Forelimb muscle (tissue), 1 donor: Measurements from ENCODE around the gene KIF21A. TPM values are rescaled to one million over a fixed set of nuclear protein-coding genes. Genes with fewer than 3 reads are reported as not detected.

Source experiments
- DNase-seq: peaks from one replicate; pipeline ENCODE4 v3.0.0-alpha.2; 2013; ENCODE audit warnings: low read depth
- polyA plus RNA-seq: library from polyadenylated mRNA; unstranded; fragments of 120-200 nt; gene quantifications from one replicate; pipeline ENCODE4 v1.2.1, GENCODE V29; 2013; ENCODE audit not compliant: insufficient read length

The KIF21A gene
- polyA plus RNA-seq, 1 donor: 5.6 TPM

- no peak for DNase-seq
Observed at GRCh38 chr12:39386335-39386734, 56.6 kb downstream of the KIF21A start.

- no peak for DNase-seq
Observed at GRCh38 chr12:39383114-39383513, 59.8 kb downstream of the KIF21A start.

DNA sequence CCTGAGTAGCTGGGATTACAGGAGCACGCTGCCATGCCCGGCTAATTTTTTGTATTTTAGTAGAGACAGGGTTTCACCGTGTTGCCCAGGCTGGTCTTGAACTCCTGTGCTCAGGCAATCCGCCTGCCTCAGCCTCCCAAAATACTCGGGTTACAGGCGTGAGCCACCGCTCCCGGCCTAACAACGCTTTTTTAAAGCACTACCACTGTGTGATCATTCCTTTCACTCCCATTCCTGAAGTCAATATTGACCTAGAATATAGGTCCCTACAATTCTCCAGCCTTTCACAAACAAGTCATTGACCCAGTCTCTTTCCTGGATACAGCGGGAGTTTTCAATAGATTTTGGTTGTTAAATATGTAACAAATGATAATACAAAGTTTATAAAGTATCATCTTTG lies 62.8 kb downstream of the KIF21A start:
- no peak for DNase-seq

DNA sequence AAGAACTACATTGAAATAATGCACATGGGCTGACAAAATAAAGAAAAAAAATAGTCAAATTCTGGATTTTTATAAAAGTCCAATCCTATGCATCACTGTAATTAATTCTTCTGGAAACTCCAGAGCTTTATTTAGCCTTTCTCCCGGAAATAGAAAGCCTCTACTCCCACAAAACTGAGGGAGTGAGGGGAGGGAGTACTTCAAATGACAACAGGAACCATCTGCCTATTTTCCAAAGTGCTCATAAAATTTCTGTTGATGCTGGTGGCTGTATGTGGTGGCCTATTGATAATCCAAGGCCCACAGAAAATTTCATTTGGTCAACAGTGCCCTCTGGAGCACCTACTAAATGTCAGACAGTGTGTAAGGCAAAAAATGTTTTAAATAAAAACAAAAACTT lies 64.6 kb downstream of the KIF21A start:
- no peak for DNase-seq

DNA sequence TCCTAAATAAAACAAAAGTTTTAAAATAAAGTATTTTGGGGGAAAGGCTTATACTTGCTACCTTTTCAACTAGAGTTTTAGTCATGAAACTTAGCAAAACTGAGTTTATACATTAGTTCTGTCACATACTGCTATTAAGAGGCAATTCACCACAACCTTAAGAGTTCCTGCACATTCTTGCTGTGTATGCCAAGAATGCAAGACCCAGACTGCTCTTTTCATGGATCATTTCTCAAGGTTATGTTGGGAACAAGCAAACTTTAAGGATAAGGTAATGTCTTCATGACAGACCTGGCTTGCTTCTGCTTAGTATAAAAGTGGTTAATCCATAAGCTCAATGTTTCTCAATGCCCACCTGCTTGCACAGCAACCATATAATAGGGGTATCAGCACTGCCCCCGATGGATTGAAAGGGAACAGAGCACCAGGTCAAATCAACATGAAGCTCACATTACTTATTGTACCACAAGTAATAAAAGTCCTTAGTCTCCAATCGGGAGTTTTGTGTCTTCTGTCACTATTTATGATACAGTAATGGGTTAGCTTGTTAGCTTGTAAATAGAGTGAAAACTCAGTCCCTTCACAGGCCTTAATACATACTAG lies 67.6 kb downstream of the KIF21A start:
- DNase-seq: no peak

DNA sequence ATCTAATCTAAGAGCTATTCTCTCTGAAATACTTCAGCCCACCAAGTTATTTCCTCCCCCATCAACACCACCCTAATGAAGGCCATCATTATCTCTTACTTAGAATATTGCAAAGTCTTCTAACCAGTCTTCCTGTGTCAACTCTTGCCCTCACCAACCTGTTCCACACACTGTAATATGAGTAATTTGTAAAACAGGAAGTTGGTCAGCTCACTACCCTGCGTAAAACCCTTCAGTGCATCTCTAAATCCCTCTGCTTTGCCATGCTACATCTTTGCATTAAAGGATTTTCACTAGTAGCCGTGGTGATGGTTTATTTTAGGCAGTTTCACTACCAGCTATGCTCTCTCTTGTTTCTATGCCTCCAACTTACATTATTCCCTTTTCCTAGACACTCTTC lies 70.0 kb downstream of the KIF21A start:
- DNase-seq: no peak

DNA sequence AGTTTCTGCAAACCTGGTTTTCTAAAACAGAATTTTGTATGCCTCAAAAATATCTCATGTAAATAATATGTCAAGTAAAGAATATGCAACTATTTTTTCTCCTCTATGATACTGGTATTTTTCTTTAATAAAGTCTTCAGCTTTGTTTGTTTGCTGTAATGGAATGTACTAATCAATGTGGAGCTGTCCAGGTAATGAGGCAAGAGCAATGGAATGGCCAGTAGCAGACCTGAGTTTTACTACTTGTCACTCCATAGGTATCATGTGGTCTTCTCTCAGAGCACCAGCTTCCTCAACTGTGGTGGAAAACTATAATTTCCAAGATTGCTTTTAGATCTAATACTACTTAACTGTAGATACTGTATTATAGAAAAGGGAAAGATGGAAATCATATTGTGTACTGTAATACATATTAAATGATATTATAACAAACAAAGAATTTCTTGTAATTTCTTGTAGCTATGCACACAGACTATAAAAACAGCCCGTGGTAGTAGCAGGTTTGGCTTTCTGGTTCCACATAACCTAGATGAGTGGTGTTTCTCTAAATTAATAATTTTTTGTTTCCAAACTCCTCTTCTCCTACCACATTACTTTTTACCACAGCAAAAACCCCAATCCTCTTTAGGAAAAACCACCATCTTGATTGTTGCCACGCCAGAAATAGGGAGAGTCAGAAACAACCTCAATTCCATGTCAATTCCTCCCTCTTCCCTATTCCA lies 70.6 kb downstream of the KIF21A start:
- DNase-seq: no peak

DNA sequence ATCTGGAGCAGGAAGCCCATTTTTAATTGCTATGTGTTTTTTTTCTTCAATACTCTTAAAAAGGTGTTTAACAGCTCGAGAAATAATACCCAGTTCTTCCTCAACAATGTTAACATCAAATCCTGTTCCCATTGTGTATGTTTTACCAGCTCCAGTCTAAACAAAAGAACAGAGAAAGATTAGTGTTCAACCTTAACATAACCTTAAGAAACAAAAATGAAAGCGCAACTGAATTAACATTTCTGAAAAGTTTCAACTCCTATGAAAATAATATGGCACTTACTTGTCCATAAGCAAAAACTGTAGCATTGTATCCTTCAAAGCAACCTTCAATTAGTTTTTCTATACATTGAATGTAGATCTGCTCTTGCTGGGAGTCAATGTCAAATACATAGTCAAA lies 73.2 kb downstream of the KIF21A start:
- no peak for DNase-seq

- no peak for DNase-seq
Observed at GRCh38 chr12:39368891-39369290, 74.0 kb downstream of the KIF21A start.

- DNase-seq: no peak
Observed at GRCh38 chr12:39368096-39368495, 74.8 kb downstream of the KIF21A start.

DNA sequence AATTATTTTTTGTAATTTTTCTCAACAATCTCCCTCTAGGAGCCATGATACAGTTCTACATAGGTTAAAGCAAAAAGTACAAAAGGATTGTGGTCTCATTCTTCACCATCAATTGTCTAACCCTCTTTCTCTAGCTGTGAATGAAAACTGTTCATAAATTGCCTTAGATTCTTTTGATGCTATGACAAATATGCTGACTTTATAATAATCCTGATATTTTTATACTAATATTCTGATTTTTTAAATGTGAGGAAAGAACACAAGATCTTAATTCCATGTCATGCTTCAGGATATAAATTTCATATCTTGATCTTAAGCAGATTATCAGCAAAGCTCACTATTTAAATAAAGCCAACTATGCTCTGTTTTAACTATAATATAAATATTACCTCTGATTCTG lies 75.4 kb downstream of the KIF21A start:
- DNase-seq: no peak

DNA sequence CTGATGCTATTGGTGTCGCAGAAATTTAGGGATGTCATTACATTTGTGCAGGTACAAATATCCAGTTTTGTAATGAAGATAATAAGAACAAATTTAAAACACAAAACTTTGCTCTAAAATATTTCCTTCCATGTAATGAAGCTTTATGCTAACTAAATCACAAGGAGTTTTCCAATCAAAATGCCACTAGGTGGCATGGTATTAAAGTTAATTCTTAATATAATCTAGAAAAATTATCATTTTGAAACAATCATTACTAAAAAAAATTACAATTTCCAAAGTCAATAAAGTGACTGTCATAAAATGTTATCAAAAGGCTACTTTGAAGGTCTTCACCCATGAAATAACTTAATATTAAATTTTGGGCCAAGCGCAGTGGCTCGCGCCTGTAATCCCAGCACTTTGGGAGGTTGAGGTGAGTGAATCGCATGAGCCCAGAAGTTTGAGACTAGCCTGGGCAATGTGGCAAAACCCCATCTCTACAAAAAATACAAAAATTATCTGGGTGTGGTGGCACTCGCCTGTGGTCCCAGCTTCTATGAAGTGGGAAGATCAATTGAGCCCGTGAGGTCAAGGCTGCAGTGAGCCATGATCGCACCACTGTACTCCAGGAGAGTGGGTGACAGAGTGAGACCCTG lies 77.4 kb downstream of the KIF21A start:
- no peak for DNase-seq

GRCh38 chr12:39364196-39364595 lies 78.7 kb downstream of the KIF21A start:
- no peak for DNase-seq

GRCh38 chr12:39359645-39360044 lies 83.3 kb downstream of the KIF21A start:
- no peak for DNase-seq

DNA sequence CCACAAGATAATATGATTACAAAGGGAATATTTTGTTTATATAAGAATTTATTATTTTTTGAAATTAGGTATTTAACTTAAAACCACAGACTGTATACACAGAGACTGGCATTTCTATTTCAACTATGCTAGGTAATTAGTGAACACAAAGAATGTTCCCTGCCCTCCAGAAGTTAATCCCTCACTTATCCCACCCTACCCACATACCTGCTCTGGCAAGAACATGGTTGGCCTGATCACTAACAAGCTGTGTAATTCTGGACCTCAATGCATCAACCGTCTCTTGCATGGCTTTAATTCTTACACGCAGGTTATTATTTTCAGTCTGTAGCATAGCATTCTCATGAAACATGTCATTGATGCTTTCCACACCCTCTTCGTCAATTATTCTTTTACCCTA lies 85.9 kb downstream of the KIF21A start:
- no peak for DNase-seq

- no peak for DNase-seq
Observed at GRCh38 chr12:39355841-39356240, 87.1 kb downstream of the KIF21A start.

- no peak for DNase-seq
Observed at GRCh38 chr12:39354955-39355354, 88.0 kb downstream of the KIF21A start.

DNA sequence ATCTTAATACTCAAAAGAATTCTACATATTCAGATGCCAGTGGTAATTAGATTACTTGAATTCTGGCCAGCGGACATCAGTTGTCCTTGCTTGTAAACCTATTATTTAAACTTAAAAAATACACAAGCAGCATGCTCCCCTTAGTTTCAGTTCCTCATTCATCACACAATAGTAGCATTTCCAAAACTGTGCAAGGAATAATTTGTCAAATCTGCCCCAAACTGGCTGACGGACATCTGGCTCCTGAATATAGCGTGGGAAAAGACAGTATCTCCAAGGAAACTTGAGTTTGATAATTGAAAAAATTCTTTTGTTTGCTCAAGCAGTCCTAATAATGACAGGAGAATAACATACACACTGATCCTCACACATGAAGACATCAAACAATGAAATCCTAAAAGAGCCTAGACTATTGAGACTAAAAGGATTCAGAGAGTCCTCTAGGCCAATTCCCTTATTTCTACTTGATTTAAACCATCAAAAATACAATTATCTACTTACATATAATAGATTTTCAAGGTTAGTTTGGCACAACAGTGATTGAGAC lies 90.4 kb downstream of the KIF21A start:
- DNase-seq: no peak

GRCh38 chr12:39351153-39351552 lies 91.8 kb downstream of the KIF21A start:
- DNase-seq: no peak

DNA sequence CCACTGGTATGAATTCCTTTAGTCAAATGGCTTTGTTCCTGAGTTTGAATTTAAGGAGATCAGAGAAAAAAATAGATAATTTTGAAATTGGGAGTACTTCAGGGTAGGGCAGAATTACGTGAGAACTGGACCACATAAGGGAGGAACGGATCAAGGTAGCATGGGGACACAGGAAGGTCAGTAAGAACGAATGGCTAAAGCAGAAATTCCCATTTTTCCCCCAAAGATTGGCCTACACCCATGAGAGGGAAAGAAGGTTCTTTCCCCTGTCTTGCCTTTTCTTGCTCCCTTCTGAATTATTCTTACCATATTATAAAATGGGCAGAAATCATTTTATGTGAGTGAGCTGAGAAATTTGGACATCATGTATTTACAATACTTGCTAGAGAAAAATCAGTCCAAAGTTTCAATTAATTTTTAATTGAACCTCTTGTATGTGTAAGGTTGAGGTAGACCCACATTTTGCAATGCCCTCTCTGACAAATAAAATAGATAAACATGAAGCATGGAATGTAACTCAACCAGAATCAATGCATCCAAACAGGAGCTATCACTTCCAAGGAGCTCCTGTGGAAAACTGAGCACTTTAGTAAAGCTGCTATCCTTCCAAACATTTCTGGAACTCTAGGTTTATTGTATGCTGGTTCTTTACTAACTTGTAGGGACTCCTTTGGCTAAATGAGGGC lies 93.8 kb downstream of the KIF21A start:
- DNase-seq: no peak

GRCh38 chr12:39348523-39348922 lies 94.4 kb downstream of the KIF21A start:
- DNase-seq: no peak

- DNase-seq: no peak
Observed at GRCh38 chr12:39344926-39345325, 98.0 kb downstream of the KIF21A start.
